GM12872 (cell line): Measurements from ENCODE around the gene NPTX1.

ENCODE experiments used
- TF ChIP-seq, protein P1 (sequence below): IDR thresholded peaks from 3 replicates; pipeline ENCODE4 v1.5.1; 2011; ENCODE audit warnings: low read depth, mild to moderate bottlenecking, low read length, moderate library complexity; ENCODE audit not compliant: insufficient read depth

The NPTX1 gene

DNA sequence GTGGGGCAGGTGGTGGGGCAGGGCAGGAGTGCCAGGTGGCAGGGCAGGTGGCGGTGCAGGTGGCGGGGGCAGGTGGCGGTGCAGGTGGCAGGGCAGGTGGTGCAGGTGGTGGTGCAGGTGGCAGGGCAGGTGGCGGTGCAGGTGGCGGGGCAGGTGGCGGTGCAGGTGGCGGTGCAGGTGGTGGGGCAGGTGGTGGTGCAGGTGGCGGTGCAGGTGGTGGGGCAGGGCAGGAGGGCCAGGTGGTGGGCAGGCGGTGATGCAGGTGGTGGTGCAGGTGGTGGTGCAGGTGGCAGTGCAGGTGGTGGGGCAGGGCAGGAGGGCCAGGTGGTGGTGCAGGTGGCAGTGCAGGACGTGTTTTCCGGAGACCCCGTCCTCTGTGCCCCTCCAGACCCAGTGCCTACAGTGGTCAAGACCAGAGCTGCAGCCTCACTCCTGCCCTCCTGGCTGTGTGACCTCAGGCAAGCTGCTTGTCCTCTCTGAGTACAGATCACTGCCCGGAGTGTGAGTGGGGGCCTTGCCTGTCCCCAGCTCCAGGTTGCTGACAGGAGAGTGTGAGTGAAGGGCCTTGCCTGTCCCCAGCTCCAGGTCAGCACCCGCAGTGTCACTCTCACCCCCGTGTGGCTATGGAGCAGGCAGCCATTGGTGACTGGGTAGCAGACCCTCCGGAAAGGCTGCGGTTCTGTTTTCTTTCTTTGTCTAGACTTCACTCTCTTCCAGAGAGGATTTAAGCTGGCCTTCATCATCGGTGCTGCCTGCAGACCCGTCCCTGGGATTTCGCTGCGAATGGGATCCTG lies 16.1 kb upstream of the NPTX1 start:
- TF ChIP-seq, protein P1, sequence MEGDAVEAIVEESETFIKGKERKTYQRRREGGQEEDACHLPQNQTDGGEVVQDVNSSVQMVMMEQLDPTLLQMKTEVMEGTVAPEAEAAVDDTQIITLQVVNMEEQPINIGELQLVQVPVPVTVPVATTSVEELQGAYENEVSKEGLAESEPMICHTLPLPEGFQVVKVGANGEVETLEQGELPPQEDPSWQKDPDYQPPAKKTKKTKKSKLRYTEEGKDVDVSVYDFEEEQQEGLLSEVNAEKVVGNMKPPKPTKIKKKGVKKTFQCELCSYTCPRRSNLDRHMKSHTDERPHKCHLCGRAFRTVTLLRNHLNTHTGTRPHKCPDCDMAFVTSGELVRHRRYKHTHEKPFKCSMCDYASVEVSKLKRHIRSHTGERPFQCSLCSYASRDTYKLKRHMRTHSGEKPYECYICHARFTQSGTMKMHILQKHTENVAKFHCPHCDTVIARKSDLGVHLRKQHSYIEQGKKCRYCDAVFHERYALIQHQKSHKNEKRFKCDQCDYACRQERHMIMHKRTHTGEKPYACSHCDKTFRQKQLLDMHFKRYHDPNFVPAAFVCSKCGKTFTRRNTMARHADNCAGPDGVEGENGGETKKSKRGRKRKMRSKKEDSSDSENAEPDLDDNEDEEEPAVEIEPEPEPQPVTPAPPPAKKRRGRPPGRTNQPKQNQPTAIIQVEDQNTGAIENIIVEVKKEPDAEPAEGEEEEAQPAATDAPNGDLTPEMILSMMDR = no peak

DNA sequence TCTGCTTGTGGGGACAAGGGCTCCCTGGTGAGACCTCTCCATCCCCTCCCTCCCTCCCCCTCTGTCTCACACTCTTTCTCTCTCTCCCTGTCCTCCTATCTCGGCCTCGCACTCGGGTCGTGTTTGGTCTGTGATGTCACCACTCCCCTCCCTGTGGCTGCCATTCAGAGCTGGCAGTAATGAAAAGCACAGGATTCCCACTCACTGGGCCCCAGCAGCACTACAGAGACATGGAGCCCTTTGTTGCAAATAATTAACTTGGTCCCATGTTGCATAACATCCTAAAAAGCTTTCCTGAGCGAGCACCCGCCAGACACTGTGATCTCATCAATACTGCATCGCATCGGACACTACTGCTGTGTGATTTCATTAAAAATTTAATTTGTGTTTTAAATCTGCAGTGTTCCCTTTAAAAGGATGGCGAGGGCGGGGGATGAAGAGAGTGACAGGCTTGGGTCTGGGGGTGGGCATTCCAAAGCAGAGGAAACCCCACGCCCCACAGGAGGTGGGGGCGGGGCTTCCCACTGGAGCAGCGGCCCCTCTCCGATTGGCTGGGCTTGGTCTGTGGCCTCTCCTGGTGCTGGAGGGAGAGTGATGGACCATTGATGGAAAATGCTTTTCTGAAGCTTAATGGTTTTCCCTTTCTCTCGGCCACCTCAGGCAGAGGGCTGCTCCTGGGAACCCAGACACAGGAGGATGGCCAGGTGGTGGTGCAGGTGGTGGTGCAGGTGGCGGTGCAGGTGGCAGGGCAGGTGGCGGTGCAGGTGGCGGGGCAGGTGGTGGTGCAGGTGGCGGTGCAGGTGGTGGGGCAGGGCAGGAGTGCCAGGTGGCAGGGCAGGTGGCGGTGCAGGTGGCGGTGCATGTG lies 15.3 kb upstream of the NPTX1 start:
- TF ChIP-seq, protein P1 = no peak

DNA sequence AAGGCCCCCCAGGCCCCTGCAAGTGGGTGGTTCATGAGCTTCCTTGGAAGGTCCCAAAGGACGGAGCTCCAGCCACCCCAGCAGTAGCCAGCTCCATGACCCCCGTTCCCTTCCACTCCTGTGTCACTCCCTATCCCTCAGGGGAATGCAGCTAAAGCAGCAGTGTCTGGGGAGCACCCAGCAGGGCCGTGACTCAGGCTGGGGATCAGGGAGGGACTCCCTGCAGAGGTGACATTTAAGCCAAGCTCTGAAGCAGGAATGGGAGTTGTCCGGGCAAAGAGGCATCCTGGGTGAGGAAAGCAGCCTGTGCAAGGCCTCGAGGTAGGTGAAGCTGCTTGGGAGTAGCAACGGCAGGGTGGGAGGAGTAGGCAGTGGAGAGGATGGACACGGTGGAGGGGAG lies 11.1 kb upstream of the NPTX1 start:
- TF ChIP-seq, protein P1 = no peak

DNA sequence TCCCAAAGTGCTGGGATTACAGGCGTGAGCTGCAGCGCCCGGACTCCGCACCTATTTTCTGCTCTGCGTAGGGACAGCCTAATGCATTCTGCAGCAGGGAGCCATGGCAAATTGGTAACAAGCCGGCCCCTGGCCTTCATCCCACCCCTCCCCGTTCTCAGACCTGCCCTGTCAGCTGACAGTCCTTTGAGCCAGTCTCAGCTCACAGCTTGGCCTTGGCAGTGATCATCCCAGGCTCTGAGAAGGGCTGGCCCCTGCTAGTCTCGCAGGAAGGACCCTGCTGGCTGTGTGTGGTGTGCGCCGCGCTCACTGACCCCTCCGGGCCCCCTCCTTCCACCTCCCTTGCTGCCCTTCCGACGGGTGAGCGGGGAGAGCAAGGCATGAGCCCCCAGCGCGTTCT lies 10.3 kb upstream of the NPTX1 start:
- TF ChIP-seq, protein P1 = no peak

DNA sequence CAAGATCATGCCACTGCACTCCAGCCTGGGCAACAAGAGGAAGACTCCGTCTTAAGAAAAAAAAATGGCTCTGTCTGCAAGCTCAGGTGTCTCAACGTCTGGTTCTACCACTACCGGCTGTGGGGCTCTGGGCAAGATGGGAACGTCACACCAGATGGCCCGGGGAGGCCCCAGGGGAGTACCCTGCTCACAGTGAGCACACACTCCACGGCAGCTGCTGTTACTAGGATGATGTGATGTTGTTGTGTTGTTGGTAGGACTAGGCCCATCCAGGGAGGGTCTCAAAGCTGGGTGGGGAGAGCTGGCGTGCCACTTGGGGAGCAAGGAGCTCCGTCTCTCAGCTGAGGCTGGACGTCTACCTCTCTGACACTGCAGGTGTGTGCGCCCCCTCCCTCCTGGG lies 9.4 kb upstream of the NPTX1 start:
- TF ChIP-seq, protein P1 = no peak

DNA sequence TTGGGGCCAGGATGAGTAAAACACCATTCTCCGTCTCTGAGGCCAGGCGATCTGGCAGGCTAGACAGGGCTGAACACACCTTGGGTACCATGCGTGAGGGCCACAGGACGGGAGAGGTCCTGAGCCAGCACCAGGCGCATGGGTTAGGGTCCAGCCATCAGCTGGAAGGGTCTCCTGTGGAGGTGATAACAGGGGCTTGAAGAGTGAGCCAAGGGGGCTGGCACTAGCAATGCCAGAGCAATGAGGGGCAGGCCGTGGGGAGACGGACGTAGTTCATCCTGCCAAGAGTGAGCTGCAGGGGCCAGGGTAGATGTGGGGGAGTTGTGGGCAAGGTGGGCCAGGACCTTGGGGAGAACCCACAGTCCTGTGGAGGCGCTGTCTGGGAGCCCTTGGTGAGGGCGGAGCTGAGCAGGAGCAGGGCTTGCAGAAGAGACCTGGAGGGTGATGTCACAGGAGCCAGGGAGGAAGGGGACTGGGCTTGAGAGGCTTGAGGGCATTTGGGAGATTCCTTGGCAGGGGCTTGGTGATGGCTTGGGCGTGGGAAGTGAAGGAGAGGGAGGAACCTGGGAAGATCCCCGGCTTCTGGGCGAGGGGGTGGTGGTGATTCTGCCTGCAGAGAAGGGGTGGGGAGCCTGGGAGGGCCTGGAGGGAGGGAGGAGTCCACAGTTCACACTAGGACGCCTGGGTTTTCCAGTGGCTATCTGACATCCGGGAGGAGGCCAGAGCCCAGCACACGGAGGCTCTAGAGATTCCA lies 6.3 kb upstream of the NPTX1 start:
- TF ChIP-seq, protein P1 = no peak

DNA sequence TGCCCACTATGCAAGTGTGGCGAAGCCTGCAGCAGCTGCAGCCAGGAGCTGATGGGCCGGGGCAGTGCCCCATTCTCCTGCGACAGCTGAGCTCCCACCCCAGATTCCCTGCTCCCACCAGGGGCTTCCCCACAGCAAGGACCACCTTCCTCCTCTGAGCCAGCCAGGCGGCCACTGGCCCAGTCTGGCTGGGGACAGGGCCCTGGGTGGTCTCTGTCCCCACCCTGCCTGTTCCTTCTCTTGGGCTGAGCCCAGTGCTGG lies 5.6 kb upstream of the NPTX1 start:
- TF ChIP-seq, protein P1 = no peak
